Retina (tissue), 1 donor: ENCODE results near the gene ANGEL1.

Source experiments
- DNase-seq: peaks from one replicate; pipeline ENCODE4 v3.0.0-alpha.2; 2016

Gene ANGEL1

GRCh38 chr14:76814726-76815645 lies 2.3 kb upstream of the ANGEL1 start:
- no peak for DNase-seq

GRCh38 chr14:76812093-76812421 lies 625 bp downstream of the ANGEL1 start:
- DNase-seq, result no peak

DNA sequence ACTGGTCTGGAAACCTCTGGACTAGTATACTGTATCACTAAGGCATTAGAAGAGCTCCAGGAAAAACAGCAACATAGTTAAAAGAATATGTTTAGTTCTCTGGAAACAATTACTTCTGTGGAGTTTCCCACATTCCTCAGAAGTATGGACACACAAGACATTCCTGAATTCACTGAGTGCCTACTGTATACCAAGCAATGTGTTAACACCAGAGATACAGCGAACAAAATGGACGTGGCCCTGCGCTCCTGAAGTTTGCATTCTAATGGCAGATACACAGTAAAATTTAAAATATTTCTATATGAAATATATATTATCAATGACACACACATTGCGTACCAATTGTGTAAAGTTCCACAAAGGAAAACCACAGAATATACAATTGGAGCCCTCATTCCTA lies 1.1 kb downstream of the ANGEL1 start:
- no peak for DNase-seq

- DNase-seq, result peak; percentile 46
Measured at GRCh38 chr14:76810953-76811400, 1.7 kb downstream of the ANGEL1 start.

DNA sequence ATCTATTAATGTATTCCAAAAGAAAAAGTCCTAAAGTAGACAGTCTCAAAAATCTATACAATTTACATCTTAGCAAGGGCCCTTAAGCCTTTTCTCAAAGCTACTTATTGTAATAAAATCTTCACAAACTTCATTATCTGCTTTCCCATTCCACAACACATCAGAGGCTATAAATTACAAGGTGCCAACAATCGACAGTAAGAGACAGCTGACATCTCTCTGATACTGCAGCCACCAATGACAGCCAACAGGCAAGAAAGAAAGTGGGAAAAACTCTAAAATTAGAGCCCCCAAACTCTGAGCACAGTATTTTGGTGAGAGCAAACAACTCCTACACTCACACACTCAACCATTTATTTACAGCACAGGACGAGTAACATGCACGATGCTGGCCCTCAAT lies 2.2 kb downstream of the ANGEL1 start:
- DNase-seq, result peak; percentile 27

GRCh38 chr14:76808990-76809389 lies 3.7 kb downstream of the ANGEL1 start:
- no peak for DNase-seq

DNA sequence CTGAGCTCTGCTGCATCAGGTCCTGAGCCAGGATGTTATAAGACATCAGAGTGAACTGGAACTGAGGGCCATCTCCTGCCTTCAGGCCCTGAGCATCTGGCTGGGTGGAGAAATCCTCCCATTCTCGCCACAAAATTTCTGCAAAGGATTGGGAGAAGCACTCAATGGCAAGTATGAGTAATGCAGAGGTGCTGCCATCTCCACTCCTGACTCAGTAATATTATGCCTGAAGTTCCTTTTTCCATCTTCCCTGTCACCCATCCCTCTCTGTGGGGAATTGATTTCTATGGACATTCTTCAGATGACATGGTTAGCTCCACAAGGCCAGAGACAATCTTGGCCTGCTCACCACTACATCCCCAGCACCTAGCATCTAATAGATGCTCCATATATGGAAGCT lies 4.7 kb downstream of the ANGEL1 start:
- no peak for DNase-seq

DNA sequence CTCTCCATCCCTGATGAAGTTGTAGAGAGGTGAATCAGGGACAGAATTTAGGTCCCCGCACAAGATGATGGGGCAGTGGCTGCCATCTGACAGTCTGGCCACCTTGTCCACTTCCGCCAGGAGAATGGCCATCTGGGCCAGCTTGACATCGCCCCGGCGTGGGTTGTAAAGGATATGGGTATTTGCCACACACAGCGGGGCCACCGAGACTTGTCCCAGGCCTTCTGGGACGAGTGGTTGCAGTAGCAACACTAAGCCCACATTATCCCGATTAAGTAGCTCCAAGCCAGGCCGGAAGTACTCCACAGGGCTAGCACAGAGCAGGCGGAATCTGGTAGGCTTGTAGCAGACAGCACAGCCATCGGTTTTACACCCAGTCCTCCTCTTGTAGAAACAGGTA lies 6.2 kb downstream of the ANGEL1 start:
- no peak for DNase-seq

GRCh38 chr14:76793956-76794355 lies 18.7 kb downstream of the ANGEL1 start:
- DNase-seq, result no peak

GRCh38 chr14:76793324-76793723 lies 19.4 kb downstream of the ANGEL1 start:
- no peak for DNase-seq

DNA sequence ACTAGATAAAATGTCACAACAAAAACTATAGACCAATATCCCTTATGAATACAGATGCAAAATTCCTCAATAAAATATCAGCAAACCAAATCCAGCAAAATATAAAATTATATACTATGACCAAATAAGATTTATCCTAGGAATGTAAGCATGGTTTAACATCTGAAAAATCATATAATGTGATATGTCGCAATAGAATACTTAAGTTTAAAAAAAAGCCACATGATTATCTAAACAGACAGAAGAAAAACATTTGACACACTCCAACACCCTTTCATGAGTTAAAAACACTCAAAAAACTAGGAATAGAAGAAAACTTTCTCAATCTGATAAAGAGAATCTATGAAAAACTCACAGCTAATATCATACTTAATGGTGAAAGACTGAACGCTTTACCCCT lies 20.3 kb downstream of the ANGEL1 start:
- no peak for DNase-seq

DNA sequence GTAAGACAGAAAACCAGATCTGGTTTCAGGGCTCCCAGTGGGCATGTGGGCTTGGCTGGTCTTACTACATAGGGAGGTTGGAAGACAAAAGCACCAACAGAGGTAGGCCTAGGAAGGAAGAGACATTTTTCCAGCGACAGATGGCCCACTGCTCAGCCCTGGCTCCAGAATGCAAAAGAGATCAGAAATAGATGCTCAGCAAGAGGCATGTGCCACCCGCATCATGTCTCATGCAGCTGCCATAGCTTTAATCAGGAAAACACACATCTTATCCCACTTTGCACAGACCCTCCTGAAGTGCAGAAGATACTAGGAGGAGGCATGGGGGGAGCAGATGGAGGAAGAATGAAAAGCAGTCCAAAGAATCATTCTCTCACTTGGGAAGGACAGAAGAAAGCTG lies 26.1 kb downstream of the ANGEL1 start:
- no peak for DNase-seq

DNA sequence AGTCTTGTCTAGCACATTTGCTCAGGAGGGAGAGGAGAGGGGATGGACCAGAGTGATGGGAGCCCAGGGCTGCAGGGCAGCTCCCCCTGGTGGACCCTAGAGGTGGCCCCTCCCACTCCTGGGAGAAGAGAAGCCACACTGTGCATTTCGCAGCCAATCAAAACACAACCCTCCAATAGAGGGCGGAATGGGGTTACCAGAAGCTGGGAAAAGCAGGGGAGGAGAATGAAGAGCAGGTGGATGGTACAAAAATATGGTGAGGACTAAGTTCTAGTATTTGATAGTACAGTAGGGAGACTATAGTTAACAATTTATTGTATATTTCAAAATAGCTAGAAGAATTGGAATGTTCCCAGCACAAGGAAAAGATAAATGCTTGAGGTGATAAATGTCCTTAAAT lies 27.8 kb downstream of the ANGEL1 start:
- peak; percentile 84 for DNase-seq

- peak; percentile 32 for DNase-seq
Measured at GRCh38 chr14:76784266-76784874, 28.3 kb downstream of the ANGEL1 start.

- no peak for DNase-seq
Measured at GRCh38 chr14:76782885-76783566, 29.7 kb downstream of the ANGEL1 start.

- DNase-seq, result no peak
Measured at GRCh38 chr14:76782115-76782884, 30.4 kb downstream of the ANGEL1 start.

GRCh38 chr14:76781648-76782051 lies 31.0 kb downstream of the ANGEL1 start:
- DNase-seq, result no peak

DNA sequence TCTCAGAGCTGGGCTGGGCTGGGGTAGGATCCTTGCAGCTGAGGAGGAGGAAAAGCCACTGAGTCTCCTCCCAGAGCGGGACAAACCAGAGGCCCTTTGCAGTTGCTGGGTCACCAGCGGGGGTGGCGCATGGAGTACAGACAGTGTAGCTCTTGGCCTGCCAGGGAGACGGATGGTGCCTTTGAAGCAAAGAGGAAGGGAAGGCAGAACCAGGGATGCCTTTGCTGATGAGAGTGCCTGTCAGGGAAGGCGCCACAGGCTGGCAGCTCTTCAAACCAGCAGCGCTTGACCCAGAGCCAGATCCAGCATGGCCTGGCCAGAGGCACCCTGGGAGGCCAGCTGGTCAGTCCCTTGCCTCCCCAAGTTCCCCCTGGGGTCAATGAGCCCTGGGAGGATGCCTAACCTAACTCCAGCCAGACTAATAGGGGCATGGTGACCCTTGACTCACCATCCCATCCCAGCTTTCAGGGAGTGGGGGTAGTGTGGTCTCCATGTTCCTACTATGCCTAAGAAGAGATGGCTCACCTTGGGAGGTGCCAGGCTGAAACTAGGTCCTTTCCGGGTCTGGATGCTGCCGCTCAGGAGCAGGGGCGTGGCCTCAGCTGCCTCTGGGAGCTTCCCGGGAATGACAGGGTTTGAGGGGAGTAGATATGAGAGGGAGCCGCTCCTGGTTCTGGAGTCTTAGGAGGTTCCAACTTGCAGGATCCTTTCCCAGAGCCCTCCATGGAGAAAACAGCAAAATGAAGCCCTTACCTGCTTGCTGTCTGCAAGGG lies 31.6 kb downstream of the ANGEL1 start:
- DNase-seq, result no peak

DNA sequence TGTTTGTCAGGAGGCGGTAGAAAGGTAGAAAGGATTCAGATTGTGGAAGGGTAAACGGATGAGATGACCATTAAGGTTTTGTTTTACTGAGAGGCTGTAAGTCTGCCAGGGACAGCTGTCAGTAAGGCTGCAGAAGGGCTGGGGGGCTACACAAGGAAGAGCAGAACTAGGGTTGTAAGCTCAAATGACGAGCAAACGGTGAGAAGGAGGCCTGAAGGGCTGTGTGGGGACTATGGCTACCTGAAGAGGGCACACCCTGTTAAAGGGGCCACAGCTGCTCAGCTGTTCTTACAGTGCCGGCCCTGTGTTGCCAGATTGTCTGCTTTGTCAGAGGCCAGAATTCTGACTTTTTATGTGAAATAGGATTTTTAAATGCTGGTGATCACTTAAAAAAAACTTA lies 32.3 kb downstream of the ANGEL1 start:
- no peak for DNase-seq

DNA sequence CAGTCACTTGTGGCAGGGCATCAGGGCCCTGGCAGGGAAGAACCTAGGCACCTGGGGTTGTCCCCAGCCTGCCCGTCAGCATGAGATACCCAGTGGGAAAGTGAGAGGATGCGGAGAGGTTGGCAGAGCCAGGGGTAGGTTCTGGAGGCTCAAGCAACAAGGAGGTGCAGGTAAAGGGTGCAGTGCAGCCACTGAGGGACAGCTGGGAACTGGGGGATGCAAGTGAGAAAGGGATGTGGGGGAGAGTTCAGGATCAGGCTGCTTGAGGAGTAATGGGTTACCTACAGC lies 32.7 kb downstream of the ANGEL1 start:
- no peak for DNase-seq

DNA sequence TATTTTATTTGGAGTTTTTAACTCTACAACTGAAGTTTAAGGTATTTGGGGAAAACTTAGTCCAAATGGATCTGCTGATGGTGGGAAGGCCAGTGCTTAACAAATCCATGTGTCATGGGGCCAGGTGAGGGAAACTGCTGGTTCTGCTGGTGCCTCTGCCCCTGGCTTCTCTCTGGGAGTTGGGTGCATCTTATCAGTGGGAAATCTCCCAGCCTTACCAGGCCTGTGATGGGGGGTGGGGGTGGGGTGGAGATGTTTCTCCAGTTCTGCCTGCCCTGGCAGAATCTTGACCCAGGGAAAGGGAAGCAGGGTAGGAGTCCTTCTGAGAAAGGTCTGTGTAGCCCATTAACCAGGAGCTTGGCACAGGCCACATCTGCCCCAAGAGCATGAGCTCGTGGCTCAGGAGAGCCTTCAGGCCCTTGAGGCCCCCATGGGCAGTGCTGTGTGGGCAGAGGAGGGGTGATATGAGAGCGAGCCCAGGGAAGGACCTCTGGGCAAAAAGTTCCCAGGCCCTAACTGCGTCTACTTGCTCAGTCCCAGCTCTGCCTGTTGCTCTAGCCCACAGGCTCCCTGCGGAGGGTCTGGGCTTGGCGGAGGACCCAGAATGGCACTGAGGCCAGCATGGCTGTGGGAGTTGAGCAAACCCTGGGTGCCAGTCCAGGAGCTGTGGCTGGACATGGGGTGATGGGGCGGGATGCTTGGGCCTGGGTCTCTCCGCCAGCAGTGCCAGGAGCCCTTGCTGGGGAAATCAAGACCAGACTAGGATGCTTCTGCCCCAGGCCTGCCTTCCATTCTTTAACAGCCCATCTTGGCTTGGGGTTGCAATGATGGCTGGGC lies 33.2 kb downstream of the ANGEL1 start:
- DNase-seq, result no peak
